ENCODE results near the gene ZNF90.

DNA sequence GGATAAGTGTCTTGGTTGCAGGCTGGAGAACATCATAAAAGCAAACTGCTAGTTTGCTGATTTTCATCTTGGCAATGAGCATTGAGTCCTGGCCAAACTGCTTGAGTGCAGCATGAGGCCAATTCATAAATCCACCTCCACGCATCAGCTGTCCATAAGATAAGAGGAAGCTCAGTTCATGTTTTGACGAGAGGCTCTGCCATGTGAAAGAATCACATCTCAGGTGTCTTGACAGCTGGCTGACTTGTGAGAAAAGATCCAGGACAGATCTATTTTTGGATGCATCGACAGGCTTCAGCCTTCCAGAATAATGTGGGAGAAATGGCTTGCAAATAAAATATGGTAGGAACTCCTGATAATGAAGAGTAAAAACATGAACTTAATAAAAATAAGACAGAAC, 33.1 kb upstream of the ZNF90 start:
- TF ChIP-seq ZNF274 (IDR thresholded peaks at IDR 0.05; ENCODE audit: low read depth, low read length) (no peak), YY1 (IDR thresholded peaks at IDR 0.05; ENCODE audit: insufficient read depth, insufficient read length) (no peak), SUZ12 (IDR thresholded peaks at IDR 0.05; ENCODE audit: extremely low read depth, insufficient read depth, insufficient read length) (no peak)

All from NT2/D1 (cell line).